CD4-positive, alpha-beta T cell treated with Interleukin-6 at 100 ng/mL for 8 hours (primary cell): ENCODE data around the gene SERF1A.
"Not testable (repeated sequence)": the region's sequence is repeated elsewhere in the genome, so short reads cannot be mapped to it uniquely, and the experiment has no call there.

Experiments used
- DNase-seq: peaks from one replicate; pipeline ENCODE4 v3.0.0-alpha.2; 2020; ENCODE audit warnings: mixed read lengths, low spot score

SERF1A gene

GRCh38 chr5:70900533-70901271 is at the start of gene SERF1A:
Gene SERF1A (plus strand): TSS chr5:70900669. CDS start chr5:70900870, 201 bp downstream.
- not testable (repeated sequence) for DNase-seq

GRCh38 chr5:70866778-70867177 is 33.7 kb upstream of the SERF1A start:
- not testable (repeated sequence) for DNase-seq

GRCh38 chr5:70870626-70871025 is 29.8 kb upstream of the SERF1A start:
- DNase-seq = not testable (repeated sequence)

- not testable (repeated sequence) for DNase-seq
Measured at GRCh38 chr5:70896076-70896475, 4.4 kb upstream of the SERF1A start.

- DNase-seq = not testable (repeated sequence)
Measured at GRCh38 chr5:70901272-70901571, 753 bp downstream of the SERF1A start.

- DNase-seq = not testable (repeated sequence)
Measured at GRCh38 chr5:70906624-70907023, 6.2 kb downstream of the SERF1A start.

GRCh38 chr5:70916829-70917228 is 16.4 kb downstream of the SERF1A start:
- not testable (repeated sequence) for DNase-seq

GRCh38 chr5:70925211-70925562 is 24.7 kb downstream of the SERF1A start:
- not testable (repeated sequence) for DNase-seq

GRCh38 chr5:70931709-70932368 is 31.4 kb downstream of the SERF1A start:
- DNase-seq = not testable (repeated sequence)

- DNase-seq = not testable (repeated sequence)
Measured at GRCh38 chr5:70932560-70932959, 32.1 kb downstream of the SERF1A start.

GRCh38 chr5:70953068-70953467 is 52.6 kb downstream of the SERF1A start:
- DNase-seq = not testable (repeated sequence)
